ENCODE results near the gene GOT1. TPM values are rescaled to one million over a fixed set of nuclear protein-coding genes. Genes with fewer than 3 reads are reported as not detected.

Gene GOT1
- total and polyA plus RNA-seq, 2 of the 8 experiments (the other 6 are each of a cell fraction or from before 2014, with no cell fraction given): 16.7 to 47.0 TPM

GRCh38 chr10:99394761-99395386 is 35.5 kb downstream of the GOT1 start:
- no peak overlapping the region for H2BK12ac ChIP-seq (ENCODE audit: low read depth, low read length)
- no peak overlapping the region for H3K4me2 ChIP-seq (ENCODE audit: insufficient read depth in 1 of 2, low read depth in 2 of 2, low read length in 2 of 2)
- no peak overlapping the region for H2BK20ac ChIP-seq (ENCODE audit: low read length)
- H2BK120ac ChIP-seq (replicated peaks; ENCODE audit: low read depth, low read length): no peak overlapping the region
- no peak overlapping the region for H2BK15ac ChIP-seq (ENCODE audit: low read length)
- FAIRE-seq: no peak
- H4K5ac ChIP-seq (ENCODE audit: insufficient read length, low read depth, low read length): no peak overlapping the region
- peaks cover 0 to 27% (median 13%) of the 10 kb centered on the region in 4 experiments; a peak in 6 of 8 replicates for H3K36me3 ChIP-seq (ENCODE audit: control insufficient read depth in 2 of 4, insufficient read depth in 4 of 4, low read length in 3 of 4)
- no peak overlapping the region for H2BK5ac ChIP-seq (ENCODE audit: low read depth, low read length)
- H3K4me1 ChIP-seq (replicated peaks in 1 of 4; ENCODE audit: control insufficient read depth in 3 of 4, insufficient read depth in 4 of 4, low read length in 3 of 4): peaks cover 3 to 18% (median 11%) of the 10 kb centered on the region in 4 experiments; a peak in 6 of 7 replicates
- H3K4ac ChIP-seq (replicated peaks; ENCODE audit: insufficient read length, low read depth, low read length): no peak overlapping the region
- H3K23me2 ChIP-seq (ENCODE audit: low read depth, low read length): no peaks in the 10 kb centered on the region
- H3K9me3 ChIP-seq (ENCODE audit: insufficient read depth in 2 of 2, low read depth in 1 of 2, low read length in 1 of 2): no peaks in the 10 kb centered on the region
- H4K20me1 ChIP-seq (replicated peaks in 1 of 2; ENCODE audit: control insufficient read depth in 1 of 2, insufficient read depth in 2 of 2, low read length in 2 of 2): peaks cover 0 to 3% of the 10 kb centered on the region in 2 experiments
- no peak for TF ChIP-seq SIRT6 (IDR thresholded peaks at IDR 0.05; ENCODE audit: low read length)
- TF ChIP-seq SP4 (IDR thresholded peaks at IDR 0.05; ENCODE audit: low read length): no peak
- H3K18ac ChIP-seq (ENCODE audit: extremely low read depth, low read length): no peak overlapping the region
- no peak overlapping the region for H2AFZ ChIP-seq (ENCODE audit: low read length)
- no peak overlapping the region for H4K8ac ChIP-seq (ENCODE audit: extremely low read depth, insufficient read depth, low read length)
- no peaks in the 10 kb centered on the region for H3K27me3 ChIP-seq (replicated peaks in 1 of 4; ENCODE audit: control insufficient read depth in 3 of 4, extremely low read depth in 1 of 4, insufficient read depth in 3 of 4, low read length in 3 of 4)
- 91% methylated on average over 7 of the region's 7 CpGs; no CpG with 5 or more reads in 1 of the 2 experiments for WGBS, 2 experiments (ENCODE audit: extremely low coverage in 1 of 2, insufficient coverage in 1 of 2, insufficient read length in 1 of 2, insufficient replicate concordance in 2 of 2, low coverage in 1 of 2, low lambda C conversion rate in 2 of 2, missing lambda C conversion rate in 1 of 2)
- no peak overlapping the region for H2AK5ac ChIP-seq (ENCODE audit: low read depth, low read length)
- no peak overlapping the region; a peak in 1 of 8 replicates for H3K4me3 ChIP-seq (ENCODE audit: extremely low read depth in 1 of 4, insufficient read depth in 2 of 4, low read depth in 3 of 4, low read length in 4 of 4)
- H3K79me2 ChIP-seq (ENCODE audit: control insufficient read depth in 1 of 2, insufficient read depth in 2 of 2, low read length in 2 of 2): no peaks in the 10 kb centered on the region
- H3K23ac ChIP-seq (ENCODE audit: insufficient read length): no peak overlapping the region
- H3K14ac ChIP-seq (ENCODE audit: insufficient read length): no peak overlapping the region
- DNase-seq (ENCODE audit: low read depth in 1 of 2, low spot score in 2 of 2): no peak
- ChIA-PET POLR2A (ENCODE audit: partially characterized antibody) (no interaction called here), CTCF (ENCODE audit: partially characterized antibody) (no interaction called here)
- no peak overlapping the region for H3K27ac ChIP-seq (ENCODE audit: low read depth, low read length)
- no peak overlapping the region for H3K9ac ChIP-seq (replicated peaks in 1 of 4; ENCODE audit: extremely low read depth in 1 of 4, low read depth in 3 of 4, low read length in 3 of 4)
- no peaks in the 10 kb centered on the region for H3K79me1 ChIP-seq (ENCODE audit: low read depth, low read length)
- no peak overlapping the region for H4K91ac ChIP-seq (replicated peaks; ENCODE audit: insufficient read length, low read length)
- no peak overlapping the region for H3K56ac ChIP-seq (replicated peaks; ENCODE audit: insufficient read length, low read depth, low read length)

Measured in H1 (cell line).